Measurements from ENCODE around the gene OTULIN. TPM values are rescaled to one million over a fixed set of nuclear protein-coding genes. Genes with fewer than 3 reads are reported as not detected.

Gene OTULIN
- total RNA-seq, 1 experiment from 2014 or later: 22.4 TPM

DNA sequence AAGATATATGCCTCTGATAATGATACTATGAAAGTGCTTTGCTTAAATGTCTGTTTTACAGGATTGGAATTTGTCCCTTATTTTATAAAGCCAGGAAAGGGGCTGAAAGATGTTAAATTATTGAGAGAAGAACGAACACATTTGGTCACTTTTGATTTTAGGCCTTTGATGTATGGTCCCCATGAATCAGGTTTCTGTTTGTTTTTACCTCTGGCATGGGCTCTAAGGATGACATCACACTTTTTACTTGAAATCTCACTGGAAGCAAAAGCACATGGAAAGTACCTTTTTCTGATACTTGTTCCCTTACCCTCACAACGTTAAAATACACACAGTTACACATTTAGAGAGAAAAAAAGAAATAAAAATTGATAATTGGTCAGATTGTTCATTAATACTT, 6.9 kb downstream of the OTULIN start:
- peak; percentile 55 for ATAC-seq
- H3K4me3 ChIP-seq (ENCODE audit: low read length): no peak overlapping the region
- H3K4me1 ChIP-seq (ENCODE audit: insufficient read depth, low read length): peaks cover 36% of the 10 kb centered on the region
- H3F3A ChIP-seq (ENCODE audit: low read length, unreplicated experiment): no peaks in the 10 kb centered on the region
- CTCF ChIA-PET: no interaction called here
- peaks cover 9% of the 10 kb centered on the region for H4K20me1 ChIP-seq (ENCODE audit: low read length)
- H3K27me3 ChIP-seq (ENCODE audit: low read length): no peaks in the 10 kb centered on the region
- TF ChIP-seq, protein P1, sequence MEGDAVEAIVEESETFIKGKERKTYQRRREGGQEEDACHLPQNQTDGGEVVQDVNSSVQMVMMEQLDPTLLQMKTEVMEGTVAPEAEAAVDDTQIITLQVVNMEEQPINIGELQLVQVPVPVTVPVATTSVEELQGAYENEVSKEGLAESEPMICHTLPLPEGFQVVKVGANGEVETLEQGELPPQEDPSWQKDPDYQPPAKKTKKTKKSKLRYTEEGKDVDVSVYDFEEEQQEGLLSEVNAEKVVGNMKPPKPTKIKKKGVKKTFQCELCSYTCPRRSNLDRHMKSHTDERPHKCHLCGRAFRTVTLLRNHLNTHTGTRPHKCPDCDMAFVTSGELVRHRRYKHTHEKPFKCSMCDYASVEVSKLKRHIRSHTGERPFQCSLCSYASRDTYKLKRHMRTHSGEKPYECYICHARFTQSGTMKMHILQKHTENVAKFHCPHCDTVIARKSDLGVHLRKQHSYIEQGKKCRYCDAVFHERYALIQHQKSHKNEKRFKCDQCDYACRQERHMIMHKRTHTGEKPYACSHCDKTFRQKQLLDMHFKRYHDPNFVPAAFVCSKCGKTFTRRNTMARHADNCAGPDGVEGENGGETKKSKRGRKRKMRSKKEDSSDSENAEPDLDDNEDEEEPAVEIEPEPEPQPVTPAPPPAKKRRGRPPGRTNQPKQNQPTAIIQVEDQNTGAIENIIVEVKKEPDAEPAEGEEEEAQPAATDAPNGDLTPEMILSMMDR (conservative IDR thresholded peaks at IDR 0.05; ENCODE audit: low read depth, low read length): no peak
- TF ChIP-seq EZH2phosphoT487 (IDR thresholded peaks at IDR 0.05; ENCODE audit: borderline replicate concordance, low read length) (no peak), EZH2 (IDR thresholded peaks at IDR 0.05; ENCODE audit: low read length, unreplicated experiment) (no peak)
- intact Hi-C loops (cut with micrococcal nuclease): no loop called here
- H3K79me2 ChIP-seq (ENCODE audit: low read length): peaks cover 99% of the 10 kb centered on the region
- BruUV-seq (replicated peaks): no TSS peak
- H2AFZ ChIP-seq (ENCODE audit: low read length): no peak overlapping the region
- POLR2A ChIA-PET (ENCODE audit: unreplicated experiment): no interaction called here
- peak overlapping the region; percentile 45; the same call in 1 of the 2 replicates for H3K4me2 ChIP-seq (ENCODE audit: low read length)
- H3K9me3 ChIP-seq (ENCODE audit: low read length): no peaks in the 10 kb centered on the region
- peak overlapping the region; percentile 3; the same call in 1 of the 2 replicates for H3K27ac ChIP-seq (ENCODE audit: low read length)
- DNase-seq: peak; percentile 56
- no peak overlapping the region for H3K9ac ChIP-seq (ENCODE audit: low read length)
- H3K9me2 ChIP-seq (replicated peaks; ENCODE audit: low read length): no peaks in the 10 kb centered on the region
- H3K36me3 ChIP-seq (ENCODE audit: low read depth, low read length): no peaks in the 10 kb centered on the region; the same call in 1 of the 2 replicates

DNA sequence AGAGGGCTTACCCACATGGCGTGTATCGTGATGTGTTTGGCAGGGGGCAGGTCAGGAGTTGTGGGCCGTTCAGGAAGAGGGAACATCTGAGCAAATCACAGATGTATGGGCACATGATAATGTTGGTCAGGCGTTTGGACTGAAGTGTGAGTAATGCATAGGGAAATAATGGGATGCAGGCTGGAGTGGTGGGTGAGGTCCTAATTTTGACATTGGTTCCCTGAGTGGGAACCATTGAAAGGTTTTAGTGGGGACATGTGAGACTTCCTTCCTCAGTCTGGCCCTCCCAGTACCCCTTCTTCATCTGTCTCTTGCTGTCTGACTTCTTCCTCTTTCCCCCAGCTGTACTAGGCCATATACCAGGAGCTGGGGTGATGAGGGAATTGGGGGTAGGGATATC, 7.6 kb downstream of the OTULIN start:
- no peak overlapping the region for H3K9ac ChIP-seq (ENCODE audit: low read length)
- H3K4me2 ChIP-seq (ENCODE audit: low read length): no peak overlapping the region
- ChIA-PET CTCF (no interaction called here), POLR2A (ENCODE audit: unreplicated experiment) (no interaction called here)
- peaks cover 33% of the 10 kb centered on the region for H3K4me1 ChIP-seq (ENCODE audit: insufficient read depth, low read length)
- no peaks in the 10 kb centered on the region for H3K9me3 ChIP-seq (ENCODE audit: low read length)
- no peaks in the 10 kb centered on the region for H3K27me3 ChIP-seq (ENCODE audit: low read length)
- intact Hi-C loops (cut with micrococcal nuclease): no loop called here
- H3K9me2 ChIP-seq (replicated peaks; ENCODE audit: low read length): no peaks in the 10 kb centered on the region
- TF ChIP-seq EZH2 (IDR thresholded peaks at IDR 0.05; ENCODE audit: low read length, unreplicated experiment) (no peak), EZH2phosphoT487 (IDR thresholded peaks at IDR 0.05; ENCODE audit: borderline replicate concordance, low read length) (no peak)
- TF ChIP-seq, protein P1 (conservative IDR thresholded peaks at IDR 0.05; ENCODE audit: low read depth, low read length): no peak
- H4K20me1 ChIP-seq (ENCODE audit: low read length): peaks cover 4% of the 10 kb centered on the region
- no peaks in the 10 kb centered on the region; the same call in 1 of the 2 replicates for H3K36me3 ChIP-seq (ENCODE audit: low read depth, low read length)
- no TSS peak for BruUV-seq (replicated peaks)
- H3K27ac ChIP-seq (ENCODE audit: low read length): no peak overlapping the region
- peaks cover 99% of the 10 kb centered on the region for H3K79me2 ChIP-seq (ENCODE audit: low read length)
- H3F3A ChIP-seq (ENCODE audit: low read length, unreplicated experiment): no peaks in the 10 kb centered on the region
- DNase-seq (no peak), ATAC-seq (no peak)
- H3K4me3 ChIP-seq (ENCODE audit: low read length): no peak overlapping the region
- H2AFZ ChIP-seq (ENCODE audit: low read length): no peak overlapping the region

DNA sequence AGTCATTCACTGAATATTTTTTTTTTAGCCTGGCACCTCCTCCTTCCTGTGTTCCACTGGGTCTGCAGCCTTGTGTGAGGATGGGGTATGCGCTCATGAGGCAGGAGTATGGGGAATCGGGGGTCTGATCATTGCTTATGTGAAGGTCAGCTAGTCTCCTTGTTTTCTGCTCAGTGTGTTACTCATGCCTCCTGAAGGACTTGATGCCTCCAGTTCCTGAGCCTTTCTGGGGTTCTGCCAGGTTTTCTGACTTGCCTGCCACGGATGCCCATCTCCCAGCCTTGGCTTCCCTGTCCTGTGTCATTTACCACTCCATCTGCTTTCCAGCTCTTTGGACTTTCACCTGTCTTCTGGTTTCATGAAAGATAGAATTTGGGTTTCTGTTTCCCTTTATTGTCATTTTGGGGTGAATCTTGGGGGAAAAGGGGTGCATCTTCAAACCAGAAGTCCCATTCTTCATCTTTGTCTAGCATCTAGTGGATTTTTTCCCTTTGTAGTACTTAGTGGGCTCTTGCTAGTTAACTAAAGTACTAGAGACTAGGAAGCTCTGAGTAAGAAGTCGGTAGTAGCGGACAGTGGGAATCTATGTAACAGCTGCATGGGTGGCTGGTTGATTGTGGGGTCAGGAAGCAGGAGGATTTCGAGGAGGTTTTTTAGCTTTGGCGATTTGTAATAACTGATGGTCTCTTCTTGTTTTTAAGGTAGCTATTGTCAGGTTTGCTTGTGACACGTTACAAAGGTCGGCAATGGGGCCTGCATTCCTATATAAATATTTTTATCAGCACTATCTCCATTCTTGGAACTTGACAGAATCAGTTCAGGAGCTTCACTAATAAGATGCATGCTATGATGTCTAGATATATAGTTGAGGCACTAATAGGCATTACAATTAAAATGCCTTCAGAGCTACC, 8.2 kb downstream of the OTULIN start:
- POLR2A ChIA-PET (ENCODE audit: unreplicated experiment): no interaction called here
- Histone ChIP-seq H3K9me3 (ENCODE audit: low read length) (no peaks in the 10 kb centered on the region), H3K4me3 (ENCODE audit: low read length) (no peak overlapping the region), H3F3A (ENCODE audit: low read length, unreplicated experiment) (no peaks in the 10 kb centered on the region), H3K9ac (ENCODE audit: low read length) (no peak overlapping the region), H4K20me1 (ENCODE audit: low read length) (peaks cover 4% of the 10 kb centered on the region), H3K4me1 (ENCODE audit: insufficient read depth, low read length) (peaks cover 31% of the 10 kb centered on the region), H3K27ac (ENCODE audit: low read length) (no peak overlapping the region), H2AFZ (ENCODE audit: low read length) (no peak overlapping the region), H3K36me3 (ENCODE audit: low read depth, low read length) (no peaks in the 10 kb centered on the region; the same call in 1 of the 2 replicates), H3K79me2 (ENCODE audit: low read length) (peaks cover 99% of the 10 kb centered on the region), H3K4me2 (ENCODE audit: low read length) (no peak overlapping the region), H3K9me2 (replicated peaks; ENCODE audit: low read length) (no peaks in the 10 kb centered on the region), H3K27me3 (ENCODE audit: low read length) (no peaks in the 10 kb centered on the region)
- CTCF ChIA-PET: no interaction called here
- no peak for TF ChIP-seq EZH2phosphoT487 (IDR thresholded peaks at IDR 0.05; ENCODE audit: borderline replicate concordance, low read length)
- no peak for TF ChIP-seq EZH2 (IDR thresholded peaks at IDR 0.05; ENCODE audit: low read length, unreplicated experiment)
- TF ChIP-seq, protein P1 (conservative IDR thresholded peaks at IDR 0.05; ENCODE audit: low read depth, low read length): no peak
- no TSS peak for BruUV-seq (replicated peaks)
- no peak for DNase-seq
- intact Hi-C loops (cut with micrococcal nuclease): no loop called here
- ATAC-seq: no peak
